ENCODE data around the gene PRKN.

PRKN gene

GRCh38 chr6:161748535-161749416 lies 978.8 kb downstream of the PRKN start:
- no peaks in the 10 kb centered on the region for H3K36me3 Mint-ChIP-seq (ENCODE audit: low read depth)
- H3K4me3 Mint-ChIP-seq: no peak overlapping the region
- no peak for DNase-seq
- H3K27me3 Mint-ChIP-seq: no peaks in the 10 kb centered on the region
- H3K4me1 Mint-ChIP-seq (ENCODE audit: low read depth): no peaks in the 10 kb centered on the region
- peaks cover 3% of the 10 kb centered on the region for H3K9me3 Mint-ChIP-seq
- H3K27ac Mint-ChIP-seq: no peak overlapping the region

- no peaks in the 10 kb centered on the region for H3K36me3 Mint-ChIP-seq (ENCODE audit: low read depth)
- peaks cover 5% of the 10 kb centered on the region for H3K9me3 Mint-ChIP-seq
- H3K27ac Mint-ChIP-seq: no peak overlapping the region
- no peak for DNase-seq
- no peaks in the 10 kb centered on the region for H3K27me3 Mint-ChIP-seq
- no peak overlapping the region for H3K4me3 Mint-ChIP-seq
- no peaks in the 10 kb centered on the region for H3K4me1 Mint-ChIP-seq (ENCODE audit: low read depth)
Observed at GRCh38 chr6:161747506-161747905, 980.1 kb downstream of the PRKN start.

DNA sequence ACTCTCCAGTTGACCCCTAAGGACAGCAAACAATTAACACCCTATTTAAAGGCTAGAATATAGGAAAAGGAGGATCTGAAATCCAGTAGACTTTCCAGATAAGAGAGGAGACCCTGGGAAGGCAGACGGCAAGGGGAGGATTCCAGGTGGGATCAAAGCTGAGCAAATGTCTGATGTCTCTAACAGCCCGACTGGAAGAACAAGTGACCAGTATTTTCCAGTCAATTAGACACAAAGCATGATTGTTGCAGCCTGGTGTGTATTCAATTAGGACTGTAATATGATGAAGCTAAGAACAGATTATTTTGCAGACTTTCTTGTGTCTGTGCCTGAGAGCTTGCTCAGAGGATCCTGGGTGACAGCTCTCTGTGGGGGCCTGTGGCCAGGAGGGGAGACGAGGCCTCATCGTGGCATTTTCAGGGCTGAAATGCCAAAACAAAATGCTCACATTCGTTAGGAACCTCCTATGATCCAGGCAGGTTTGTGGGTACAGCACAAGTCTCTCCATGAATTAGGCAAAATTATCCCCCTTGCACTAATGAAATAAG lies 981.9 kb downstream of the PRKN start:
- Mint-ChIP-seq H3K27me3 (no peaks in the 10 kb centered on the region), H3K4me3 (no peak overlapping the region), H3K36me3 (ENCODE audit: low read depth) (no peaks in the 10 kb centered on the region), H3K4me1 (ENCODE audit: low read depth) (no peaks in the 10 kb centered on the region), H3K9me3 (peaks cover 2% of the 10 kb centered on the region), H3K27ac (no peak overlapping the region)
- DNase-seq: no peak

DNA sequence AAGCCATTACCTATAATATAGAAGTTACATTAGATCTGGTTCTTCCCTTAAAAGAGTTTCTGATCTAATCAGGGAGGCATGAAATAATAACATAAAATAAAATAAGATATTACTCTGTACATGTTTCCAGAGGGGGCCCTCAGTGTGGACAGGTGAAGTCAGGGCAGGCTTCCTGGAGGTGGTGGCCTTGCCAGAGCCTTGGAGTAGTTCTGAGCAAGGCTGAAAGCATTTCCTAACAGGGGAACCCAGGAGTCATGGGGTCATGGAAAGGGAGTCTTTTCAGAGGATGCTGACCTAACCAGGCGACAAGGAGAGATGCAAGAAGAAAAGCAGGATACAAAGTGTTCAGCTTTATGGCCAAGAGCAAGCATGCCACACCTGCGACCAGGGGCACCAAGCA lies 982.4 kb downstream of the PRKN start:
- no peak overlapping the region for H3K4me3 Mint-ChIP-seq
- H3K36me3 Mint-ChIP-seq (ENCODE audit: low read depth): no peaks in the 10 kb centered on the region
- H3K27me3 Mint-ChIP-seq: no peaks in the 10 kb centered on the region
- peaks cover 2% of the 10 kb centered on the region for H3K9me3 Mint-ChIP-seq
- no peaks in the 10 kb centered on the region for H3K4me1 Mint-ChIP-seq (ENCODE audit: low read depth)
- no peak overlapping the region for H3K27ac Mint-ChIP-seq
- DNase-seq: no peak

- H3K4me1 Mint-ChIP-seq (ENCODE audit: low read depth): no peaks in the 10 kb centered on the region
- H3K9me3 Mint-ChIP-seq: peaks cover 2% of the 10 kb centered on the region
- DNase-seq: no peak
- H3K27me3 Mint-ChIP-seq: no peaks in the 10 kb centered on the region
- no peak overlapping the region for H3K4me3 Mint-ChIP-seq
- H3K36me3 Mint-ChIP-seq (ENCODE audit: low read depth): no peaks in the 10 kb centered on the region
- no peak overlapping the region for H3K27ac Mint-ChIP-seq
Observed at GRCh38 chr6:161744211-161745067, 983.1 kb downstream of the PRKN start.

GRCh38 chr6:161743509-161744178 lies 983.9 kb downstream of the PRKN start:
- H3K36me3 Mint-ChIP-seq (ENCODE audit: low read depth): no peaks in the 10 kb centered on the region
- DNase-seq: no peak
- peaks cover 2% of the 10 kb centered on the region for H3K9me3 Mint-ChIP-seq
- H3K4me1 Mint-ChIP-seq (ENCODE audit: low read depth): no peaks in the 10 kb centered on the region
- H3K27me3 Mint-ChIP-seq: no peaks in the 10 kb centered on the region
- no peak overlapping the region for H3K27ac Mint-ChIP-seq
- no peak overlapping the region for H3K4me3 Mint-ChIP-seq

DNA sequence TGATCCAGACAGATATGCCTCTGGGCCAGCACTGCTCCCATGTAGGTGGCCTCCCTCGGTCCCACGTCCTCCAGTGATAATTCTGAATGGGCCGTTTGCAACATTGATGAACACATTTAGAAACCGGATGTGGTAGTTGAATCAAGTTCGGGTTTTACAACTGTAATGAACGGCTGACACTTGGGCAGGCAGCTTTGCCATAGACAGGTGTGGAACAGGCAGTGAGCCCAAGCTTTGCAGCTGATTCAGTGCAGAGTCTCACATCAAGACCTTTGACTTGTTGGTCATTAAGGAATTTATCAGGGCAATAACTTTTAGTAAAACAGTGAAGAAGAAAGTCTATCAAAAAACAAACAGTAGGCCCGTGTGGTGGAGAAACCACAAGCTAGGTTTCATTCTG lies 987.1 kb downstream of the PRKN start:
- Mint-ChIP-seq H3K27ac (no peak overlapping the region), H3K4me3 (no peak overlapping the region), H3K27me3 (no peaks in the 10 kb centered on the region), H3K36me3 (ENCODE audit: low read depth) (no peaks in the 10 kb centered on the region), H3K9me3 (peaks cover 2% of the 10 kb centered on the region), H3K4me1 (ENCODE audit: low read depth) (no peaks in the 10 kb centered on the region)
- DNase-seq: no peak

GRCh38 chr6:161736781-161737292 lies 990.7 kb downstream of the PRKN start:
- no peaks in the 10 kb centered on the region for H3K36me3 Mint-ChIP-seq (ENCODE audit: low read depth)
- no peaks in the 10 kb centered on the region for H3K27me3 Mint-ChIP-seq
- no peaks in the 10 kb centered on the region for H3K4me1 Mint-ChIP-seq (ENCODE audit: low read depth)
- DNase-seq: no peak
- no peak overlapping the region for H3K27ac Mint-ChIP-seq
- no peak overlapping the region for H3K4me3 Mint-ChIP-seq
- H3K9me3 Mint-ChIP-seq: no peaks in the 10 kb centered on the region

DNA sequence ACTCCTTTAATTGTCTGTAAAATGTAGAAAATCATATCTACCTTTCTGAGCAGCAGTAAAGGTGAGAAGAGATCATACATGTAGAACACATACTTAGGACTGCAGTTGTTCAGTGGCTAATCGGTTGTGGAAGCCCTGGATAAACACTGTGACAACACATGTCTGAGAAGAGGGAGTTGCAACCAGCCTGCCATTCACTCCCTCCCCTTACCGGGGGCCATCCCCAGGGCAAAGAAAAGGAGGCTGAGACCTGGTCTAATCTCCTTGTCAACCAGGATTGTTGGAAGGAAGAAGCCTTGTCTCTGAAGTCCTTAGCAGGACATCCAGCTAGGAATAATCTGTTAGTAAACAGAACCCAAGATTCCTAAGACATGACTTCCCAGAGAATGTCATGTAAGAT lies 991.2 kb downstream of the PRKN start:
- no peaks in the 10 kb centered on the region for H3K36me3 Mint-ChIP-seq (ENCODE audit: low read depth)
- DNase-seq: no peak
- no peaks in the 10 kb centered on the region for H3K27me3 Mint-ChIP-seq
- no peak overlapping the region for H3K4me3 Mint-ChIP-seq
- H3K4me1 Mint-ChIP-seq (ENCODE audit: low read depth): no peaks in the 10 kb centered on the region
- no peaks in the 10 kb centered on the region for H3K9me3 Mint-ChIP-seq
- H3K27ac Mint-ChIP-seq: no peak overlapping the region

DNA sequence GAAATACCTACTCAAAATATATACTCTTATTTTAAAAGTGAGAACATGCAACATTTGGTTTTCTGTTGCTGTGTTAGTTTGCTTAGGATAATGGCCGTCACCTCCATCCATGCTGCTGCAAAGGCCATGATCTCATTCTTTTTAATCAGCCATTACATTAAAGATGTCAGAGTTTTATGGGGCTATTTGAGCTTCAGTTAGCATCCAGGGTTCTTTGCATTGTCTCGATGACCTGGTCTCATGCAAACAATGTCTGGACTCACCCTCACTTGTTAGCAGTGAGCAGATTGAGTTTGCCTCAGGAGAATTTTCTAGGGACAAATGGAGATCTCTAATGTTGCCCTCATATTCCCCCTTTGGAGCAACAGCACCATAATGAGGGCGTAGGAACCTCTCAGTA lies 995.0 kb downstream of the PRKN start:
- Mint-ChIP-seq H3K27me3 (no peaks in the 10 kb centered on the region), H3K27ac (no peak overlapping the region), H3K4me1 (ENCODE audit: low read depth) (no peaks in the 10 kb centered on the region), H3K36me3 (ENCODE audit: low read depth) (no peaks in the 10 kb centered on the region), H3K9me3 (peaks cover 12% of the 10 kb centered on the region), H3K4me3 (no peak overlapping the region)
- DNase-seq: no peak

DNA sequence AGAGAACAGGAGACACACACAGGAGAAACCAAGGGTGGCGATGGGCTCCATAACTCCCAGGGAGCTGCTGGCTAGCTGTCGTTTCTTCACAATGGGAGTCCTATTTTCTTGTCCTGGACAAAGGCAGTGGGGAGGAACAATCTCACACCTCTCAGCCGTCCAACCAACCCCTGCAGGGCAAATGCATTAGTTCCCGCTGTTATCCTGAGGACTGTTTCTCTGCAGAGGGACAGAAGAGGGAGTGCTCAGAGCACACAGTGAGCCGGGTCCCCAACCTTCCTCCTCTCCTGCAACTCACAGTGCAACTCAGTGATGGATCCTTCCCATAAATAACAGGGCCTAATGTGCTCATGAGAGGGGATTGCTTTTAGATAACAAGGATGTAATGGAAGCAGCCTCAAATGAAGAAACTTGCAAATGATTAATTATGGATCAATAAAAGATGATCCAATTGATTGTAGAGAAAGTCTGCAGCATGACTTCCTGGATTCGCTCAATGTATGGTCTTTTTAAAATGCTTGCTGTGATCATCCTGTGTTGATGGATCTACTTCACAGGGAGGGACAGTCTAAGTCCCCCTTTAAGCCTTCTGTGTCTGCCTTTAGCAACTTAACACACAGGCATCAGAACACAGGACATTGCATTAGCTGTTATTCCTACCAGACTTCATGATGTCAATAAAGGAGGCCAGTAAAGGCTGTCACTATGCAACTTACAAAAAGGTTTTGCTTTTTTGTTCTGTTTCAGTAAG lies 1000.3 kb downstream of the PRKN start:
- Mint-ChIP-seq H3K27me3 (no peaks in the 10 kb centered on the region), H3K4me1 (ENCODE audit: low read depth) (no peaks in the 10 kb centered on the region), H3K9me3 (peaks cover 12% of the 10 kb centered on the region), H3K27ac (no peak overlapping the region), H3K36me3 (ENCODE audit: low read depth) (no peaks in the 10 kb centered on the region), H3K4me3 (no peak overlapping the region)
- no peak for DNase-seq

DNA sequence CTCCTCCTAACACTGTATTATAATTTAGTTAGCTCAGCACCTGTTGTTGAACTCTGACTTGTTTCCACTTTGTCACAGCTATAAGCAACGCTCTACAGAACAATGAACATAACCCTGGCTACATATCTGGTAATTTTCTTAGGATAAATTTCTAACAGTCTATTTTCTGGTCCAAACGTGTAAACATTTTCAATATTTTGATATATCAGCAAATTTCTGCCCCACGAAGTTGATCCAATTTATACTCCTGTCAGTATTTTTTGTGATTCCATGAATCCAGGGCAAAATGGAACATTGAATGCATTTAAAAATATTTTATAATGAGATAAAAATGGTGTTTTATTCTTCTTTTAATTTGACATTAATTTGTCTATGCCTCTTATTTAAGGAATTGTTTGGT lies 1005.2 kb downstream of the PRKN start:
- H3K4me3 Mint-ChIP-seq: no peak overlapping the region
- no peaks in the 10 kb centered on the region for H3K4me1 Mint-ChIP-seq (ENCODE audit: low read depth)
- H3K9me3 Mint-ChIP-seq: no peaks in the 10 kb centered on the region
- no peaks in the 10 kb centered on the region for H3K27me3 Mint-ChIP-seq
- H3K27ac Mint-ChIP-seq: no peak overlapping the region
- no peak for DNase-seq
- H3K36me3 Mint-ChIP-seq (ENCODE audit: low read depth): no peaks in the 10 kb centered on the region

GRCh38 chr6:161721511-161721910 lies 1006.1 kb downstream of the PRKN start:
- H3K4me1 Mint-ChIP-seq (ENCODE audit: low read depth): no peaks in the 10 kb centered on the region
- no peak overlapping the region for H3K4me3 Mint-ChIP-seq
- H3K36me3 Mint-ChIP-seq (ENCODE audit: low read depth): no peaks in the 10 kb centered on the region
- H3K27ac Mint-ChIP-seq: no peak overlapping the region
- no peaks in the 10 kb centered on the region for H3K27me3 Mint-ChIP-seq
- no peak for DNase-seq
- H3K9me3 Mint-ChIP-seq: no peaks in the 10 kb centered on the region

- no peak for DNase-seq
- Mint-ChIP-seq H3K4me1 (ENCODE audit: low read depth) (no peaks in the 10 kb centered on the region), H3K4me3 (no peak overlapping the region), H3K27ac (no peak overlapping the region), H3K9me3 (peaks cover 4% of the 10 kb centered on the region), H3K36me3 (ENCODE audit: low read depth) (no peaks in the 10 kb centered on the region), H3K27me3 (no peaks in the 10 kb centered on the region)
Observed at GRCh38 chr6:161716176-161716575, 1011.4 kb downstream of the PRKN start.
